Activated CD8-positive, alpha-beta memory T cell treated with anti-CD3 and anti-CD28 coated beads for 1 hour (primary cell): ENCODE data around the gene BMF.

Source experiments
- DNase-seq, 2 donors: peaks; one replicate each; pipeline ENCODE4 v3.0.0-alpha.2; 2020; ENCODE audit warnings: low read depth in 1 of 2; ENCODE audit errors: extremely low read depth in 1 of 2

BMF gene

DNA sequence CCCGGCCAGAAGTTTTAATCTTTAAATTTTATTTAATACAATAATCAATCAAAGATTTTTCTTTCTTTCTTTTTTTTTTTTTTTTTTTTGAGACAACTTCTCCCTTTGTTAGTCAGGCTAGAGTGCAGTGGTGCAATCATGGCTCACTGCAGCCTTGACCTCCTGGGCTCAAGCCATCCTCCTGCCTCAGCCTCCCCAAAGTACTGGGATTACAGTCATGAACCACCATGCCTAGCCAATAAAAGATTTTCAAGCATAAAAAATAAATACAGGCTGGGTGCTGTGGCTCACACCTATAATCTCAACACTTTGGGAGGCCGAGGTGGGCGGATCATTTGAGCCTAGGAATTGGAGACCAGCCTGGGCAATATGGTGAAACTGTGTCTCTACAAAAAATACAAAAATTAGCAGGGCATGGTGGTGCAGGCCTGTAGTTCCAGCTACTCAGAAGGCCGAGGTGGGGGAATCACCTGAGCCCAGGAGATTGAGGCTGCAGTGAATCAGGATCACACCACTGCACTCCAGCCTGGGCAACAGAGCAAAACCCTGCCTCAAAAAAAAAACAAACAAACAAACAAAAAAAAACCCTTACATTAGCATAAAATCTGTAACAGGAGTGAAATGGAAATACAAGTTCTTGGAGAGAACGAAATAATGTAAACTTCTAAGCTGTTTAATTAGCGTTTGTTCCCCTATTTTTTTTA is 40.6 kb downstream of the BMF start:
- no peak for DNase-seq

DNA sequence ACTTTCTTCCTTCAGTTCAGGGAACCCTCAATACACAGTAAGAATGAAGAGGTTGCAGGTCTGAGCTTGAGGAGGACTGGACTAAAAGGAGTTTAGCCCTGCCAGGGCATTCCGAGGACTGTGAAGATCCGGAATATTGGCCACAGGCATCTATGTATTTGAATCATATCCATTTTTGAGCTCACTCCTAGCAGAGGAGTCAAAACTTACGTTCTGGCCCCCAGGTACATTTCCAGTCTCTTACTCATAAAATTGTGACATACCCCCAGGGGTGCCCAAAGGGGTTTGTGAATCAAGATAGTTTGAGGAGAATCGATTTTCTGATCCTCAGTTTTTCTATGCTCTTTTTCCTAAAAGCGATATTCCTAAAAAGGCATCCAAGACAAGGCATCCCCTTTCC is 42.1 kb downstream of the BMF start:
- no peak for DNase-seq

DNA sequence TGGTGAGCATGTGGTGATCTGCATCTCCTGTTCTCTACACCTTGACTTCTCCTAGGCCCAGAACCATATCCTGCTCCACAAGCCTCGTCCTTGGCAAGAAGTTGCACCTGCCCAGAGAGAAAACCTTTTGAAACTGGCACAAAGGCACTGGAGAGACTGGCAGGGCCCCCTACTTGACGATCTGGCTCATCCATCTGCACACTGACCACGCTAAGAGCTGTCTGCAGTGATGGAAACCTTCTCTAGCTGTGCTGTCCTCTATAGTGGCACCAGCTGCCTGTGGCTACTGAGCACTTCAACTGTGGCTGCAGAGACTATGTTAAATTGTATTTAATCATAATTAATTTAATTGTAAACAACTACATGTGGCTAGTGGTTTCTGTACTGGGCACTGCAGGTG is 43.5 kb downstream of the BMF start:
- no peak for DNase-seq

DNA sequence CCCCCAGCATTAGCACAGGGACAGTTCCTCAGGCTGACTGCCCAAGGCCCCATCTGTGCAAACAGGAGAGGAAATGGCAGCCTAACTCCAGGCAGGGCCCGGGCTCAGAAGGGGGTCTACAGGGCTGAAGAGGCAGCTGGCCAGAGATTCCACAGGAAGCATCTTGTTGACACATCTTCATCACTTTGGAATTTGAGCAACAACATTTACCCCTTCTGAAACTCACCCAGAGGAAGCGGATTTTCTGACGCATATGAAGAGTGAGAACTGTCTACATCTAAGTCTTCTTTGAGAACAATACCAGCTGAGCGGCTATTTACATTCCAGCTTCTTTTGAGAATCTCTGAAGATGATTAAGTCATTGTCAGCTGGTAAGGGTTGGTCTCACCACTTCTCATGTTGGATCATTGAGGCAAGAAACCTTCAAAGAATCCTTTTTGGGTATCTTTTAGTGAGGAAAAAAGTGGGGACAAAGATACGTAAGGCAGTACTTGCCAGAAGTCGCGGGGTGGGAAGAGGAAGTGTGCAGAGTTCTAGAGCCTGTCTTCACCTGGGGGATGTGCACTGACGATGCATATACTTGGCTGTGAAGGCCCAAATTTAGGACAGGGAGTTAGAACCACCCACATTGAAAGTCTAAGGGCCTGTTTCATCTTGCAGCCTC is 44.3 kb downstream of the BMF start:
- DNase-seq, result no peak

- DNase-seq, result no peak
Observed at GRCh38 chr15:40063563-40064011, 45.1 kb downstream of the BMF start.

DNA sequence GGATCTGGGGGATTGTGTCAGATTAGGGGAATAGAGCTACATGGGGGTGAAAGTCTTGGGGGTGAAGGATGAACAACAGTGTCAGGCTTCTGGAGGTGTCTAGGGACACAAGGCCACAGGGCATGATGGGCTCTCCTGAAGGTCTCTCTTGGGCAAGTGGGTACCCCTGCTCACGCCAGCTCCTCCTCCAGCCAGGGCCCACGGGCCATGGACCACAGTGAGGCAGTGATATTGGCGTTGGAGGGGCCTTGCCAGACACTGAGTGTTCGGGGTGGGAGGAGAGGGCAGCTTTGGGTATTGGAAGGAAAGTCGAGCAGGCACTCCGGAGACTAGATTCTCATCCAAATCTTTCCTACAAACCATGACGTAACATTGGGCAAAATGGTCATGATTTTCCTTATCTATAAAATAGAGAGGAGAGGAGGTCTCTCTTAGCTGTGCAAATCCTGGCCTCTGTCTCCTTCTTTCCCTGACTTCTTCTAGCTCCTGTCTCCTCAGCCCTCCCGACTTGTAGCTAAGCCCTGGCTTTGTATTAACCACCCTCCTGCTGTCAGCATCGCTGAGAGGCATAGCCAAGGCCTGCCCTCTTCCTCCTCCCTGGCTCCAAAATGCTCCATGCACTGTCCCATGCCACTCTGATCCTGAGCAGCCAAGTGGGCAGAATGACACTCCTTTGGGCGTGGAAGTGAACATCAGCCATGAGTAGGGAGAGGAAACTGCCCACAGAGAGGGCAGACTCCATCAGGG is 45.7 kb downstream of the BMF start:
- no peak for DNase-seq

DNA sequence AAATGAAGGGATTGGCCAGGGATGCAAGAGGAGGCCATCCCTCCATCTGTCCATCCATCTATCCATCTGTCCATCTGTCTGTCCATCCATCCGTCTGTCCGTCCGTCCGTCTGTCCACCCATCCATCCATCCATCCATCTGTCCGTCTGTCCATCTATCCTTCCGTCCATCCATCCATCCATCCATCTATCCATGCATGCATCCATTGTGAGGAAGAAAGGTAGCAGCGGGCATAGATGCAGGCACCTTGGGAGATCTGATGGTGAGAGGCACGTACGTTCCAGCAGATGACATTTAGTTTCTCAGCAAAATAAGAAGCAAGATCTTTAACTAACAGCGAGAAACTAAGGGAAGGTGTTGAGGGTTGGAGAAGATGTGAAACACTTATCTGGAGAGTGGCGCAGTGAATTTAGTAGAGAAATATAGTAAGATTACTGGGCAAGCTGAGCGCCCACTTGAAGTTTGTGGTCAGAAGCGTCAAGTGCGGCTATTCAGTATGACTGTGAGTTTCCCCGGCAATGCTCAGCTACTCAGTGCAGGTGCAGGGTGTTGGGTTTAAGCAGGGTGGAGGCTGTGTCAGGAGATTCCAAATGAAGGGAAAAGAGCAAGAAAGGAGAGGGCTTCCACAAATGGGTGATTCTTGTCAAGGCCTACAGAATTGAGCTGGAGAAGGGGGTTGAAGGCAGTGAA is 47.3 kb downstream of the BMF start:
- no peak for DNase-seq

GRCh38 chr15:40060236-40060961 is 48.3 kb downstream of the BMF start:
- no peak for DNase-seq

DNA sequence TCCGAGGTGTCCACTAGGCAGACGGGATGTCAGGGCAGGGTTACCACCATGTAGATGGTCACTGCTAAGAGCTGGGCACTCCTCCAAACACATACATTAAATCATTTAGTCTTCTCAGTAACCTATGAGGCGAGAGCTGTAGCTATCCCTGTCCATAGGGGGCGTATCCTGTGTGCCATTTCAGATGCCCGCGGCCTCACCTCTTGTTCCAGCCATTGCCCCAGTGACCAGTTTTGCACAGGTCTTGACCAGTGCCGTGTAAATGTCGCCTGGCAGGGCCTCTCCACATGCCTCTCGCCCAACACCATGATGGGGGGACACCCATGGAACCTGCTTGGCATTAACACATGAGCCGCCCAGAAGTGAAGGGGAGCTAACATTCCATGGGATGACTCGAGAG is 48.9 kb downstream of the BMF start:
- no peak for DNase-seq

- DNase-seq, result no peak
Observed at GRCh38 chr15:40058476-40059140, 50.1 kb downstream of the BMF start.

GRCh38 chr15:40055576-40056293 is 52.9 kb downstream of the BMF start:
- DNase-seq, result no peak

GRCh38 chr15:40054855-40055575 is 53.7 kb downstream of the BMF start:
- no peak for DNase-seq

DNA sequence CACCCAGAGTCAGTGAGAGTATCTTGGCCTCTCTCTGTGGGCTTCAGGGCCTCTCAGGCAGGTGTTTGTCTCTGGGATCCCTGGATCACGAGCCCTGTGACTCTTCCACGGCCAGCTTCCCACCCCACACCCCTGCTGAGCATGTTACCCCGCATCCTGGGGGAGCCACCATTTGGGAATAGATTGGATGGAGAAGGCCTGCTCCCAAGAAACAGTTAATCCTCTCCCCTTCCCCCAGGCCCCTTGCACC is 54.1 kb downstream of the BMF start:
- no peak for DNase-seq

DNA sequence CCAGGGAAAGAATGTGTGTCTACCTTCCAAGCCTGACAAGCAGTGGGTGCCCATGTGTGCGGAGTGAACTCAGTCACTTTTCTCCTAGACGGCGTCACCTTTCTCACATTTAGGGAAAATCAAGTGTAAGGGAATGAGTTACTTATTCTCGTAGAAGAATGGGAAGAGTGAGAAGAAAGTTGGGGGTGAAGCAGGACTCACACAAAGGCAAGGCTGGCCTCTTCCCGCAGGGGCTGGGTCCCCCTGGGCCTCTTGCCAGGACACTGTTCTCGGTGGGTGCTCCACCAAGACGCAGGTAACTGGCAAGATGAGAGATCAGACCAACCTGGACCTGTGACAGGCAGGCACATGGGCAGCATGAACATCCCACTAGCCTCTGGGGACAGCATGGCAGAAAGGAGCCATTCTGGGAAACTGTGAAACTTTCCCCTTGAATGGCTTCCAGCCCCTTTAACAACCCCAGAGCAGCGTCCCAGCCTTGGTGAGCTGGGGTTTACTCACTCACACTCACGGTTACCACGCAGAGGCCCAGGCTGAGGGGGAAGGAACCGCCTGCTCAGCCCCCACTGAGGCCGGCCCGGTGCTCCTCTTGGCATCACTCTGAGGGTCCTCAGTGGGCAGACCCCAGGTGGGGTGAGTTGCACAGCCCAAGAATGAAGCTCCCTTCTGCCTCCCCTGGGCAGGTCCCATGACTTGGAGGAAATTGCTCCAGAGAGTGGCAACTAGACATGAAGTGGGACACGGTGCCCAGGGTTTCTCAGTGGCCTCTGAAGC is 54.7 kb downstream of the BMF start:
- DNase-seq, result no peak

GRCh38 chr15:40053079-40053830 is 55.4 kb downstream of the BMF start:
- DNase-seq, result no peak

GRCh38 chr15:40052604-40053003 is 56.1 kb downstream of the BMF start:
- DNase-seq, result no peak

DNA sequence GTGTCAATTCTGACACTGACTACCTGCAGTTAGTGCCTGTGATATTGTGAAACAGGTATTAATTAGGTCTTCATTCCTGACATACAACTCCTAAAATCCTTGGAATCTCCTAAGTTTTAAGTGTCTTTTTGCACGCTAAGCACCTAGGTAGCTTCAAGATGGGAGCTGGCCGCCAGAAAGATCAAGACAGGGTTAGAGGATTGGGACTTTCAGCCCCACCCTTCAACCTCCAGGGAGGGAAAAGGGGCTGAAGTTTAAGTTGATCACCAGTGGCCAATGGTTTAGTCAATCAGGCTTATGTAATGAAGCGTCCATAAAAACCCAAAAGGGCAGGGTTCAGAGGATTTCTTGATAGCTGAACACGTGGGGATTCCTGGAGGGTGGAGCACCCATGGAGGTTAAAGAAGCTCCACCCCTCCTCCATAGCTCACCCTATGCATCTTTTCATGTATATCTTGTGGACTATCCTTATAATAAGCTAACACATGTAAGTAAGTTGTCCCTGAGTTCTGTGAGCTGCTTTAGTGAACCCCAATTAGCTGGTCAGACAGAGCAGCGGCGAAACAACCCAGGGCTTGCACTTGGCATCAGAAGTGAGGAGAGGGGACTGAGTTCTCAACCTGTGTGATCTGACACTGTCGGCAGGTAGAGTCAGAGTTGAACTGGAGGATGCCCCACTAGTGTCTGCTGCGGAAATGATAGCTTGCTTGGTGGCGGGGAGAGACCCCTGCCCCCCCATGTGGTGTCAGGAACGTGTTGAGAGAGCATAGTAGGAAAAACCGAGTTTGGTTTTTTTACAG is 56.9 kb downstream of the BMF start:
- DNase-seq, result no peak
